ENCODE data around the gene HSPB3.
"Not testable (repeated sequence)": the region's sequence is repeated elsewhere in the genome, so short reads cannot be mapped to it uniquely, and the experiment has no call there.

Gene HSPB3

GRCh38 chr5:54421976-54422375, 33.5 kb upstream of the HSPB3 start:
- TF ChIP-seq SUZ12 (IDR thresholded peaks at IDR 0.05) (no peak), FOXA1 (IDR thresholded peaks at IDR 0.05) (no peak), ELF4 (IDR thresholded peaks at IDR 0.05) (no peak), CTBP1 (IDR thresholded peaks at IDR 0.05; ENCODE audit: borderline replicate concordance) (no peak), FOXM1 (IDR thresholded peaks at IDR 0.05; ENCODE audit: borderline replicate concordance) (no peak), ARNT (IDR thresholded peaks at IDR 0.05) (no peak), NFRKB (IDR thresholded peaks at IDR 0.05) (no peak), TARDBP (IDR thresholded peaks at IDR 0.05) (no peak), LEF1 (IDR thresholded peaks at IDR 0.05; ENCODE audit: borderline replicate concordance) (no peak), BHLHE40 (IDR thresholded peaks at IDR 0.05; ENCODE audit: borderline replicate concordance) (no peak), FOXK2 (IDR thresholded peaks at IDR 0.05) (no peak), ZNF384 (IDR thresholded peaks at IDR 0.05) (no peak), HDGF (IDR thresholded peaks at IDR 0.05; ENCODE audit: borderline replicate concordance) (no peak), PKNOX1 (IDR thresholded peaks at IDR 0.05) (no peak), SP1 (IDR thresholded peaks at IDR 0.05) (no peak), L3MBTL2 (conservative IDR thresholded peaks at IDR 0.05) (no peak)
- no peak for DNase-seq (ENCODE audit: extremely low spot score)
- ChIA-PET POLR2A (no interaction called here), CTCF (no interaction called here)

- POLR2A ChIA-PET: no interaction called here
Observed at GRCh38 chr5:54425258-54425657, 30.2 kb upstream of the HSPB3 start.

DNA sequence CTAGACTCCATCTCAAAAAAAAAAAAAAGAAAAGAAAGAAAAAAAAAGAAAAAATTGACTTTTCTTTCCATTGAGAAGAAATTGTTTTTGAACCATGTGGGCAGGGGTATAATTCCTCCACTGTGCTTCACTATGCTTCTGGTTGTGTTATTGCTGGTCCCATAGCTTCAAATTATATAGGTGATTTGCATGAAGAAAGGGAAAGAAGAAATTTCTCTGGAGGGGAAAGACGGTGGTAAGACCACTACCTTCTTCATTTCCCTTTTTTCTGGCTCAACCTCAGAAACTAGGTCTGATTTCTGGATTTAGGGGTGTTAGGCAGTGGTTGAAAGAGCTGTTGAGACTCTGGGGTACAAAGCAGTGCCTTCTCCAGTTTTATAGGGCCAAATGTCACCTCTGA, 29.3 kb upstream of the HSPB3 start:
- TF ChIP-seq ZNF384 (IDR thresholded peaks at IDR 0.05) (no peak), SP1 (IDR thresholded peaks at IDR 0.05) (no peak), NFRKB (IDR thresholded peaks at IDR 0.05) (no peak), FOXK2 (IDR thresholded peaks at IDR 0.05) (no peak), CTBP1 (IDR thresholded peaks at IDR 0.05; ENCODE audit: borderline replicate concordance) (no peak), ELF4 (IDR thresholded peaks at IDR 0.05) (no peak), L3MBTL2 (conservative IDR thresholded peaks at IDR 0.05) (no peak), FOXM1 (IDR thresholded peaks at IDR 0.05; ENCODE audit: borderline replicate concordance) (no peak), HDGF (IDR thresholded peaks at IDR 0.05; ENCODE audit: borderline replicate concordance) (no peak), ARNT (IDR thresholded peaks at IDR 0.05) (no peak), FOXA1 (IDR thresholded peaks at IDR 0.05) (no peak), LEF1 (IDR thresholded peaks at IDR 0.05; ENCODE audit: borderline replicate concordance) (no peak), SUZ12 (IDR thresholded peaks at IDR 0.05) (no peak), PKNOX1 (IDR thresholded peaks at IDR 0.05) (no peak), TARDBP (IDR thresholded peaks at IDR 0.05) (no peak), BHLHE40 (IDR thresholded peaks at IDR 0.05; ENCODE audit: borderline replicate concordance) (no peak)
- ChIA-PET POLR2A (no interaction called here), CTCF (no interaction called here)
- DNase-seq (ENCODE audit: extremely low spot score): no peak

More at GRCh38 chr5:54425258-54425657, 30.2 kb upstream of the HSPB3 start:
- TF ChIP-seq FOXA1 (IDR thresholded peaks at IDR 0.05) (no peak), BHLHE40 (IDR thresholded peaks at IDR 0.05; ENCODE audit: borderline replicate concordance) (no peak), L3MBTL2 (conservative IDR thresholded peaks at IDR 0.05) (no peak), FOXK2 (IDR thresholded peaks at IDR 0.05) (no peak), ELF4 (IDR thresholded peaks at IDR 0.05) (no peak), SP1 (IDR thresholded peaks at IDR 0.05) (no peak), LEF1 (IDR thresholded peaks at IDR 0.05; ENCODE audit: borderline replicate concordance) (no peak), SUZ12 (IDR thresholded peaks at IDR 0.05) (no peak), TARDBP (IDR thresholded peaks at IDR 0.05) (no peak), ZNF384 (IDR thresholded peaks at IDR 0.05) (no peak), PKNOX1 (IDR thresholded peaks at IDR 0.05) (no peak), FOXM1 (IDR thresholded peaks at IDR 0.05; ENCODE audit: borderline replicate concordance) (no peak)
- CTCF ChIA-PET: no interaction called here
- DNase-seq (ENCODE audit: extremely low spot score): no peak

GRCh38 chr5:54434650-54435049, 20.8 kb upstream of the HSPB3 start:
- DNase-seq (ENCODE audit: extremely low spot score); POLR2A ChIA-PET: not testable (repeated sequence)
- CTCF ChIA-PET: interaction anchor here (2.1 kb wide), 1 partner anchor 9 kb away, joined by 5 read pairs; no protein-coding TSS in a partner anchor

GRCh38 chr5:54438620-54439389, 16.7 kb upstream of the HSPB3 start:
- no peak for DNase-seq (ENCODE audit: extremely low spot score)
- ChIA-PET POLR2A (no interaction called here), CTCF (interaction anchor here (1.4 kb wide), 1 partner anchor 51 kb away, joined by 5 read pairs; no protein-coding TSS in a partner anchor)
- no peak for TF ChIP-seq ZNF384 (IDR thresholded peaks at IDR 0.05)
- no peak for TF ChIP-seq SUZ12 (IDR thresholded peaks at IDR 0.05)
- no peak for TF ChIP-seq ELF4 (IDR thresholded peaks at IDR 0.05)
- no peak for TF ChIP-seq CTBP1 (IDR thresholded peaks at IDR 0.05; ENCODE audit: borderline replicate concordance)
- no peak for TF ChIP-seq NFRKB (IDR thresholded peaks at IDR 0.05)
- TF ChIP-seq L3MBTL2 (conservative IDR thresholded peaks at IDR 0.05): no peak
- no peak for TF ChIP-seq LEF1 (IDR thresholded peaks at IDR 0.05; ENCODE audit: borderline replicate concordance)
- no peak for TF ChIP-seq FOXA1 (IDR thresholded peaks at IDR 0.05)
- TF ChIP-seq SP1 (IDR thresholded peaks at IDR 0.05): no peak
- TF ChIP-seq TARDBP (IDR thresholded peaks at IDR 0.05): no peak
- no peak for TF ChIP-seq ARNT (IDR thresholded peaks at IDR 0.05)
- TF ChIP-seq FOXK2 (IDR thresholded peaks at IDR 0.05): no peak
- TF ChIP-seq PKNOX1 (IDR thresholded peaks at IDR 0.05): no peak
- no peak for TF ChIP-seq HDGF (IDR thresholded peaks at IDR 0.05; ENCODE audit: borderline replicate concordance)
- TF ChIP-seq BHLHE40 (IDR thresholded peaks at IDR 0.05; ENCODE audit: borderline replicate concordance): no peak
- TF ChIP-seq FOXM1 (IDR thresholded peaks at IDR 0.05; ENCODE audit: borderline replicate concordance): no peak
